HG03520 (cell line): ENCODE measurements around the gene LSM14B.

Experiments
- ATAC-seq: cut with Tn5 transposase; IDR thresholded peaks from one replicate; pipeline ENCODE4 v1.9.1; 2021; ENCODE audit warnings: mild to moderate bottlenecking, moderate library complexity; ENCODE audit not compliant: unreplicated experiment

The LSM14B gene

DNA sequence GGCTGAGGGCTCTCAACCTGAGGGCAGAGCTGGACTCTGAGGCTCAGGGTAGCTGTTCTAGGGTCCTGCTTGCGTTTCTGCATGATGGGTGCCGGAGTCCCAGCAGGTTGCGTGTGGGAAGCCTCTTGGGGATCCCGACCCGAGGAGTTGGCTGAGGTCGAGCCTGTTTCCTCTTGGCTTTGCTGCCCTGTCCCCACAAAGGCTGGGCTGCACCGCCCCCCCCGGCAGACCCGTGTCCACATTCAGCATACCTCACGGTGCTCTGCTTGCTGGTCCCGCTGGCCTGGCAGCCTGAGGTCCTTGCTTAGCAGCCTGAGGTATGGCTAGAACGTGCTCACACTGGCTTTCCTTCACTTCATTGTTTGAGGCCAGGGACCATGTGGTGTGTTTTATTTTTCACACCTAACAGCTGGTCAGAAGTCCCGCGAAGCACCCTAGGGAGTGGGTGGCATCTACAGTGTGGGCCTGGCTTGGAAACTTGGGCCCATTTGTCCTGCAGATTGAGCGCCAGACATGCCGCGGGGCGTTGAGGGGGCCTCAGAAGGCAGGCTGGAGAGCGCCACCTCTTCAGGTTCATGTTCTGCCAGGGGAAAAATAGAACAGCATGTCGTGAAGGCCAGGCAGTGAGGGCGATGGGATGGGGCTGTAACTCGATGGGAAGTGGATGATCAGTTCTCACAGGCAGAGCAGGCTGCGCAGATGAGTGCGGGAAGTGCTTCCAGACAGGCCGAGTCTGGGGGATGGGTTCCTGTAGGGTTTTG lies 9.5 kb downstream of the LSM14B start:
- no peak for ATAC-seq

DNA sequence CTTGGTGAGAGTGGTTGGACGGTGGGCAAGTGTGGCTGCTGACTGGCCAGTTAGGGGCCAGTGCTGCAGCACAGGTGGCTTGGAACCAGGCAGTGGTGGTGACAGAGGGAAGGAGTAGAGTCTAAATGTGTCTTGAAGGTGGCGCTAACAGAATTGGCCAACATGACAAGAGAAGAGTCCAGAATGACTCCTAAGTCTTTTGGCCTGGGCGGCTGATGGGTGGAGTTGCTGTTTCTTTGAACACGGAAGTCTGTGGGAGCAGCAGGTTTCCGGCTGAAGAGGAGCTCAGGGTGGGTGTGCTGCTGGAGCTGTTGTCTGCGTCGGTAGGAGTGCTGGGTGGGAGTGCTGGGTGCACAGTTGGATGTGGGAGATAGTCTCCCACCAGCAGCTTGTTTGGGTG lies 10.1 kb downstream of the LSM14B start:
- no peak for ATAC-seq

DNA sequence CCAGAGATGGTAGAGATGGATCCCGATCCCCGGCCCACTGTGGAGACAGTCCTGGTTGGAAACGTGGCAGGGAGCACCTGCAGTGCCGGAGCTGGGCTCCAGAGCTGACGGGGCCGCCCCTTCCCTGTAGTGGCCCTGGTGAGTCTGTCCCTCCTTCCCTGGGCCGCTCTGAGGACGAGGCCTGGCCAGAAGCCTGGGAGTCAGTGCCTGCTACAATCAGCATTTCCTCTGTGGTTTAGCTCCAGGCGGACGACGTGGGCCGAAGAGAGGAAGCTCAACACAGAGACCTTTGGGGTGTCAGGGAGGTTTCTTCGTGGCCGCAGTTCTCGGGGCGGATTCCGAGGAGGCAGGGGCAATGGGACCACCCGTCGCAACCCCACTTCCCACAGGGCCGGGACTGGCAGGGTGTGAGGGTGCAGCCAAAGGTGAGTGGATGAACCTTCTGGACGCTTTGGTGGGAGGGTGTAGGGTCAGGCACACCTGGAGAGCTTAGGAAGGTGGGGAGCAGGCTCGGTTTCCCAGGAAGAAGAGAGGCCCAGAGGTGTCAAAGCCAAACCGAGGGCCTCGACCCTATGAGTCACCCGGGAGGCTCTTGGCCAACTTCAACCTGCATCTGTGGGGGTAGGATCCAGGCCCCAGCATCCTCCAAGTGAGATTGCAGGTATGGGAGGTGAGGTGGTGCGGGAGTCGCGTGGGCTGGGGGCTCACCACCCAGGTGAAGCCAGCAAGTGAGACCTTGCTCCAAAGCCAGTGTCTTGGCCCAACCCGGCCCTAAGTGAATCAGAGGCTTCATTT lies 11.0 kb downstream of the LSM14B start:
- no peak for ATAC-seq

DNA sequence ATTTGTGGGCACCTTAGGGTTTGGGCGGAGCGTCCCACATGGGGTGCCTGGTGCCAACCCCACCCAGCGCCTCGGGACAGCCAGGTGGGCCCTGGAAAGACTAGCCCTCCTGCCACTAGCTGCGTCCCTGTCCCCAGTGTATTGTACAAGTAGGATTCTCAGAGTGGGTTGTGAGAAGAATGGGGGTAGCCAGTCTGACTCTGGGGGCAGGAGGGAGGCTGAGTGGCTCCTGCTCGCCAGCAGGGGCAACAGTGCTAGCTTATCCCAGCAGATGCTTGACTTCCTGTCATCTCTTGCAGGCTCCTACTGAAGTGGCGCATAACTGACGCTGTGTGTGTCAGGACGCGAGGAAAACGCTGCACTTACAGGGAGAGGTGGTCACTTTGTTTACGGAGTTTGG lies 11.6 kb downstream of the LSM14B start:
- no peak for ATAC-seq

DNA sequence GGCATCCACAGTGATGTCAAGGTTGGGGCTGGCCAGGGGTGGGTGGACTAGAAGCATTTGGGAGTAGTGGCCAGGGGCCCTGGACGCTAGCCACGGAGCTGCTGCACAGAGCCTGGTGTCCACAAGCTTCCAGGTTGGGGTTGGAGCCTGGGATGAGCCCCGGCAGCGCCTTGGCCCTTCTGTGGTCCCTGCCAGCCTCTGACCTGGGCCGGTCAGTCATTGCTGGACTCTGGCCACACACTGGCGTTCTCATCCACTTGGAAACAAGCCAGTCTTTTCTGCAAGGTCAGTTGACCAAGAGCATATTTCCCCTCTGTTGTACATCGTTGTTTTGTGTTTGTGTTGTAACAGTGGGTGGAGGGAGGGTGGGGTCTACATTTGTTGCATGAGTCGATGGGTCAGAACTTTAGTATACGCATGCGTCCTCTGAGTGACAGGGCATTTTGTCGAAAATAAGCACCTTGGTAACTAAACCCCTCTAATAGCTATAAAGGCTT lies 12.5 kb downstream of the LSM14B start:
- no peak for ATAC-seq

DNA sequence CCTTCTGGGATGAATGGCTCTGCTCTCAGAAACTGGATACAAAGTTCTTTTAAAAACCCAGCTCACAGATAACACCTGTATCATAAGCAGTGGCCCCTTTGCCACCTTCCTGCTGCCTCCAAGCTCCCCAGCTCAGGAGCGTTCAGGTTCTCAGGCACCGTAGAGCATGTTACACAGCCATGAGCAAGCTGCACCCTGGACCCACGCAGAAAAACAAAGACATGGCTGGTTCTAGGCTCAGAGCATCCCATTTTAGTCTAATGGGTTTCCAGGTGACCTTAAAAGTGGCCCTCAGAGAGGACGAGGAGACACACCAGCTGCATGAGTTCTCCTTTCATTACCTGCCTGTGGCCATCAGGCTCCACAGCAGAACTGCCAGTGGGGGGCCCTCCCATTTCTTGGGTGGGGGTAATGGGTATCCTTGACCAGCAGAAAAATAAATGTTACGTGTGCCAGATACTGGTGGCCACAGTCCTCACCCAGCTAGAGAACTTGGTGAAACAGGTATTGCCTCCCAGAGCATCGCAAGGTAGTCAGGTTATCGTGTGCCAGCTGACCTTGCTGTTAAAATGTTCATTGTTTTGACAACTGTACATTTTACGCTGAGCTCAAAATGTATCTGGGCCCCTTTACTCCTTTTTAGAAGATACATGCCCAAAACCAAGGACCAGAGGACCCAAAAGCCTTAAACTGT lies 13.4 kb downstream of the LSM14B start:
- no peak for ATAC-seq

DNA sequence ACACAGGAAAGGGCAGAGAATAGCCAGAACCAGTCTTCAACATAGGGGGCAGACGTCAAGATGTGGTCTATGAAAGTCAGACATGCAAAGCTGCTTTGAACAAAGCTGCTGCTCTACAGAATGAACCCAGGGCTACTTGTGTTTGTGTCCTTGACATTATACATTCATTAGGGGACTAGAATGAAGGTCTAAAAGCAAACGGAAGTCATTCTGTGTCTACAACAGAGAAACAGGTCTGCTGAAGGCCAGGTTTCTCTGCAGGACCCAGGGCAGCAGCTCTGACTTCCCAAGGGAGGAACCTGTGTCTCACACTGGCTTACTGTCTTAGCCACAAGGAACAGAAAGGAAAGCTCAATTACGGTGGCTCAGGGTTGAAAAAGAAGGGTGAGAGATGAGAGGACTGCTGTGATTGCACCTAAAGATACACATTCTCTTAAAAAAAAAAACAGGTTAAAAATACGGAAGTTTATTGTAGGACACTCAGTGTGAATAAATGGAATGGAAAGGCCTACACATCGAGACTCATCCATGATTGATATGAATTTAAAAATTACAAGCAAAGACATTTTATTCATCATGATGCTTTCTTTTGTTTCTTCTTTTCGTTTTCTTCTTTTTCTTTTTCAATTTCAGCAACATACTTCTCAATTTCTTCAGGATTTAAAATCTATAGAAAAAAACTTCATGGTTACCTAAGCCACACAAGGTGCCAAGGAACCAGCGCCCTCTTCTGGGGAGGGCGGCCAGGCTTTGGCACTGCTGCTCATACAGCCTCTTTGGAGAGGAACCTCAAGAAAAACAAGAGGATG lies 14.2 kb downstream of the LSM14B start:
- ATAC-seq: no peak

DNA sequence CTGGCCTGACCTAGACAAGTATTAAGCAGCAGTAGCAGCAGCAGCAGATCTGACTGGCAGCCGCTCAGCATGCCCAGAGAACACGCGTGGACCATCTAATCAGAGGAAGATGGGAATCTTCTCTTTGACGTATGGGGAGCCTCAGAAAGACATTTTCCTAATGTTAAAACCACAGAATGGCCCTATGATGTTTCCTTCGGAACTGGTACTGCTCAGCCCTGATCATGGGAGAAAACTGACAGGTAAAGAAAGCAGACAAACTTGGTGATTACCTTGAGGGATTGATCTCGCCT lies 14.8 kb downstream of the LSM14B start:
- ATAC-seq: no peak

DNA sequence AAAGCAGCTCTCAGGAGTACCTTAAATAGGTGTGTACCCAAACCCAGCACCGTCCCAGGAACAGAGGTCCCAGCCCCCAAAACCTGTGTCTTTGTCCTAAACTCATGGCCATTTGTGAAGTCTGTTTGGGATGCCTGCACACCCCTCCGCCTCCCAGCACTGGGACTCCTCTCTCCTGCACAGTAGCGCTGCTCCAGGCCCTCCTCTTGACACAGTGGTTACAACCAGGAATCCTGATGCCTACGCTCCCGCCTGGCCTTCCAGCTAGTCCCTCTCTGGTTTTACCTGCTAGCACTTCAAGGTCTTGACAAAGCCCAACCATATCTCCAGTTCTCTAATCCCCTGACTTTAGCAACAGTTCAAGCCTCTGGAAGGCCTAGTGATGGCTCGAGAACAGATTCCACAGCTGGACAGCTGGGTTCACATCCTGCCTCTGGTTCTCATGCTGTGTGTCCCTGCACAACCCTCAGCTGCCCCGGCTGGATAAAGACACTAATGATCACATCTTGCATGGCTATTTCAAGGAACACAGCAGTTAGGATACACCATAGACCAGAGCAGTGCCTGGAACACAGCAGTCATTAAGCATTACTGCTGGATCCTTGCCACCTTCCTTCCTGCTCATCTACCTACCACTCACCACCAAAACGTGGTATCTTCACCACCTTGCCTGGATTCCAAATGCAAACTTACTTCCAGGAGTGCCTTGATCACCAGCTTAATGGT lies 15.4 kb downstream of the LSM14B start:
- no peak for ATAC-seq

DNA sequence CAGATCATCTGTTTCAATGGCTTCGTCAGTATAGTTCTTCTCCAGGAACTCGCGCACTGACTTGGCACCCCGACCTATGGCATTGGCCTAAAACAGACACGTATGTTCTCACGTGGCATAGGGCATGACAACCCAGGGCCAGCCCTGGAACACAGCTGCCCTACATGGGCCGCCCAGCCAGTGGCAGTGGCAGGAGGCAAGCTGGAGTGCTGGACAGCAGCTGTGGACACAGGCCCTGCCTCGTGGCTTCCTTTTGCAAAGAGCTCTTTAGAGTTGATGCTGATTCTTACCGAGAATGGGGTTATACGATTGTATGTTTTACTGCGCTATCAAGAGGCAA lies 15.9 kb downstream of the LSM14B start:
- no peak for ATAC-seq

DNA sequence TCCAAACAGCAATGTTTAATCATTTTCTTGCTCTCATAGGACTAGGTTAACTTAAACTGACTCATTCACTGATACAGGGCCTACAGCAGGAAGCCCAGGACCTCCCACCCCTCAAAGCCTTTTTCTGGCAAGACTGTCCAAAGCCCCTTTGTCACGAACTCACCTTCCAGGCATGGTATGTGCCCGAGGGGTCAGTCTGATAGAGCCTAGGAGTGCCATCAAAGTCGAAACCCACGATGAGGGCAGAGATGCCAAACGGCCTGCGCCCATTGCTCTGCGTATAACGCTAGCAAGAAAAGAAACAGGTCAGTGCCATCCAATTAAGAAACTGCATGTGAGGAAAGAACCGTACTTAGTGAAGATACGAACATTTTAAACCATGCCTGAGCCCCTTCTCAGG lies 16.6 kb downstream of the LSM14B start:
- ATAC-seq: no peak

DNA sequence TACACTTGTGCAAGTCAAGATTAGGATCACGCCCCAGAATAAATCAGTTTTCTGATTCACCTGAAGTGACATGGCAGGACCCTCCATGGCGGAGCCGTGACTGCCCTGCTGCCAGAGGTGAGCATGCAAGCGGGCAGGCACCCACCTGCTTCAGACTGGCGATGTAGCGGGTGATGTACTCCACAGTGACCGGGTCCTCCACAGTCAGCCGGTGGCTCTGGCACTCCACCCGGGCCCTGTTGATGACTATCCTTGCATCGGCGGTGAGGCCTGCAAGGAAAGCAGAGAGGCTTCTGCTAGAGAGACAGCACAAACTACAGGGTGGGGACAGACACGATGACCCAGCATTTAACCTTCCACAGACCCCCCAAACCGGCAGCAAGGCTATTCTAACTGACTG lies 17.4 kb downstream of the LSM14B start:
- ATAC-seq: no peak

DNA sequence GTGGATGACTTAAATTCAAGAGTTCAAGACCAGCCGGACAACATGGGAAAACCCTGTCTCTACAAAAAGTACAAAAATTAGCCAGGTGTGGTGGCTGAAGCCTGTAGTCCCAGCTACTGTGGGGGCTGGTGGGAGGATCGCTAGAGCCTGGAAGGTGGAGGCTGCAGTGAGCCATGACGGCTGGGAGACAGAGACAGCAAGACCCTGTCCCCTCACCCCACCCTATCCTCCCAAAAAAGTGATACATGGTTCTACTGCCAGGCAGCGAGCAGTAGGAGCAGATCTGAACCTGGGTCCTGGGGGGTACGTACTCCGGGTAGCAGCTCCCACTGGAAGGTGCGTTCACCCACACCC lies 18.7 kb downstream of the LSM14B start:
- no peak for ATAC-seq

DNA sequence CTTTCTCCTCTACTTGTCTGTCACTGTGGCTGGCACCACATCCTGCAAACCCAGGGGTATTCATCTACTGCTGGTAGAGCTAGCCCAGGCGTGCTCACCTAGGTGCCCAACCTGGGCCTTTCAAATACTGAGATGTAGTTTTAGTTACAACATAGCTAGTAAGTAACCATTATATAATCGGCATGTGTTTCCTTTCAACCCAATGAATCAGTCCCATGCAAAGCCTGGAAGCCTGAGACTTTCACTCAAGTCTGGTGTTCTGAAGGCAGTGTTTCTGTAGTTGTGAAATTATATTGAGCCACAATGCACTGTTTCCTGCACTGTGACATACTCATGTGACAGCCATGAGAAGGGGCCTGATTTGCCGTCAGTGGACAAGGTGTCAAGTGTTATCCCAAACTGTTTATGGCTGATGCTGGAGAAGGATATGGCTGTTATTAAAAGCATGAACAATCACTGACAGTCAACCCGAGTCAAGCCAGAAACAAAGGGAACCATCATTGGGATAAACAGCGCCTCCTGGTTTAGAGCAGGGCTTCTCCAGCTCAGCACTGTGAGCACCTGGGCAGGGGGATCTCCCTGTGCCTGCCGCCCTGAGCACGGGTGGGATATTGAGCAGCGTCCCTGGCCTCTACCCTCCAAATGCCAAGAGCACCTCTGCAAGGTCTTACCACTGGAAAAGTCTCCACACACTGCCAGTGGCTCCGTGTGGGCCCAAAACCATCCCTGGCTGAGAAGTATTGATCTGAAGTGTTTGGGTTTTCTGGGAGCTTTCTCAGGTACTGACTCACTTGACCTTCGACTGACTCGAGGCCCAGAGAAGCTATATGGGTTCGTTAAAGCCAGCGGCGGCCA lies 19.3 kb downstream of the LSM14B start:
- ATAC-seq: no peak

DNA sequence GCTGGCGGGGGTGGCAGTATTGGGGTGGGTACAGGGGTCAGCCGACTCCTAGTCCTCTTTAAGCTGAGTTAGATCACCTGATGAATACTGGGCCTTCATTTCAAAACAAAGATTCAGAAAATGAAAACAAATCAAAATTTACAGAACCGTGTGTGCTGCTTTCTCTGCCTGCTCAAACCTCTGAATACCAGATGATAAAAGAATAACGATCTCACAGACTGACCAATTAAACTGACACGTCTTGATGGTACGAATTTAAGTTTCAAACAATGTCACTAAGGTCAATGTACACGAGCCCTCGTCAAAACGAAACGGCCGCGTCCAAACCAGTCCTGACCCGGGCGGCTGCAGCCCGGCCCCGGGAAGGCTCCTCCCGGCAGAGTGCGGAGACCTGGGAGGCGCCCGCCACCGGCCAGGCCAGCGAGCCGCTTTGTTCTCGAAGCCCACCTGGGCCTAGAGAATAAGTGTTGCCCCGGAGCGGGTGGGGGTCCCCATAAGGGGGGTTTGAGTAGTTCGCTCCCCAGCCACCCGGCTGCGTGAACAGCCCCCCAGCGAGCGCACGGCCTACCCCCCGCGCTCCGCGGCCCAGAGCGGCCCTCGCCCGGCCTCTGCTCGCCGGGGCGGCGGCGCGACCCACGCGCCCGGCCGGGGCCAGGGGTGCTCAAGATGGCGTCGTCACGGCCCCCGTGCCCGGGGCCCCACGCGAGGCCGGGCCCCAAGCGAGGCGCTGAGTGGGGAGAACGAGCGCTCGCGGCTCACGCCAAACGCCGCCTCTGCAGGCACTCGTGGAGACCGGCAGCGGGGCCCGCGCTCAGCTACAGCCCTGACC lies 20.2 kb downstream of the LSM14B start:
- ATAC-seq: peak; percentile 18

DNA sequence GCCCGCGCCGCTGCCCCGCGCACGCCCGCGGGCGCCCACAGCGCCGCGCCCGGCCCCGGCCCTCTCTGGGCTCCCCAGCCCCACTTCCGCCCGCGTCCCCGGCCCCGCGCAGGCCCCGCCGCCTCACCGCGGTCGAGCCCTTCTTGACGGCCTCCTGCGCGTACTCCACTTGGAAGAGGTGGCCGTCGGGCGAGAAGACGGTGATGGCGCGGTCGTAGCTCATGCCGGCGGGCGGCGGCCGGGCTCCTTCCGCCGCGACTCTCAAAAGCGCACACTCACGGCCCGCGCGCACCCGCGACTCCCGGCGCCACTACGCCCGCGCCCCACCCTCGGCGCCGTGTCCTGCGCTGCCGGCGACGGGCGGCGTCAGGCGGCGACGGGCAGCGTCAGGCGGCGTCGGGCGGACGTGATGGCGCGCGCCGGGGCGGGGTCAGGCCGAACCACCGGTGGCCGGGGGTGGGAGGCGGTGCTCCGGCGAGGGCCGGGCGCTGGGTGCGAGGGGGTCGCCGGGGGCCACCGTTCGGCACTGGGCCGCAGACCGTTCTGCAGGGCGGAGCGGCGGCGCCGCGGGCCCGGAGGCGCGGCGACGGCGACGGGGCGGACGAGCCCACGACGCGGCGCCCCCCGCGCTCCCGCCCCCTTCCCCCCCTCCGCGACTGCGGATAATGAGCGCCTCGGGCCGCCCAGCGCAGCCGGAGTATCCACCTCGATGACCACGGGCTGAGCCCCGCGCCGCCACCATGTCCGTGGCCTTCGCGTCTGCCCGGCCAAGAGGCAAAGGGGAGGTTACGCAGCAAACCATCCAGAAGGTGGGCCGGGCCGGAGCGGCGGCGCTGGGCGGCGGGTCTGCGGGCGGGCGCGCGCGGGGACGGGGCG lies 21.0 kb downstream of the LSM14B start, which contains the start of the genes PSMA7 and SS18L1:
Gene PSMA7, minus strand, starts transcription at position 314 of the 876 bp plus-strand sequence. Its CDS starts 91 bp downstream, at position 223.
Gene SS18L1, plus strand, starts transcription at position 689 of the 876 bp plus-strand sequence. Its CDS starts 52 bp downstream, at position 741.
- ATAC-seq: peak; percentile 68
